HEK293T (cell line): ENCODE measurements around the gene FAM174B.

Source experiments
- FOXM1 ChIP-seq: fragments of 450-650 bp; IDR thresholded peaks from 2 replicates; pipeline ENCODE4 v1.6.1; 2017; ENCODE audit warnings: mild to moderate bottlenecking, borderline replicate concordance
- L3MBTL2 ChIP-seq: fragments of 450-650 bp; conservative IDR thresholded peaks from 2 replicates; pipeline ENCODE4 v1.6.1; 2016; ENCODE audit warnings: mild to moderate bottlenecking
- SP1 ChIP-seq: fragments of 450-650 bp; IDR thresholded peaks from 2 replicates; pipeline ENCODE4 v1.6.1; 2017

DNA sequence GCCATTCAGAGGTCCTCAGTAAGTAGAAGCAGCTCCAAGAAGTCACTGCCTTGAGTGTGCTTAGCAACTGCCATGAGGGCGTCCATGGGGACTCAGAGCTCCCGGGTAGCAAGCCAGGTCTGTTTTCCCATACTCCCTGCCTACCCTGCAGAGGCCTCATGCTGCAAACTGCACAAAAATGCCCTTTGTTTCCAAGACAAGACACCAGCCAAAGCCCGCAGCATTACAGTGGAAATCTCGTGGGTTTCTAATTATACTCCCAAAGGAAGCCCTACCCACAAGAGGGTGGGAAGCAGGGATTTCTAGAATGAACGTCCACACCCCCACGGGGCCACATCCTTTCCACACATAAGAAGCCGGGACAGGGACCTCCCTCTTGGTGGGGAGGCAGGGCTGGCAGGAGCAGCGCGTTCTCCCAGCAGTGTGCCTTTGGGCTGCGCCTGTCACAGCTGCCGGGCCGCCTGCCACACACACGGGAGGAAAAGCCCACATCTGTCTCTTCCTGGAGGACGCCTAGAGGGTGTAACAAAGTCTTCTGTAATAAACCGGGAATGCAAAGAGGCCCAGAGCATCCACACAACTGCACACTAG lies 31.1 kb downstream of the FAM174B start:
- no peak for TF ChIP-seq FOXM1
- no peak for TF ChIP-seq SP1
- TF ChIP-seq L3MBTL2: no peak
